ENCODE results near the gene CEP97.

The CEP97 gene

DNA sequence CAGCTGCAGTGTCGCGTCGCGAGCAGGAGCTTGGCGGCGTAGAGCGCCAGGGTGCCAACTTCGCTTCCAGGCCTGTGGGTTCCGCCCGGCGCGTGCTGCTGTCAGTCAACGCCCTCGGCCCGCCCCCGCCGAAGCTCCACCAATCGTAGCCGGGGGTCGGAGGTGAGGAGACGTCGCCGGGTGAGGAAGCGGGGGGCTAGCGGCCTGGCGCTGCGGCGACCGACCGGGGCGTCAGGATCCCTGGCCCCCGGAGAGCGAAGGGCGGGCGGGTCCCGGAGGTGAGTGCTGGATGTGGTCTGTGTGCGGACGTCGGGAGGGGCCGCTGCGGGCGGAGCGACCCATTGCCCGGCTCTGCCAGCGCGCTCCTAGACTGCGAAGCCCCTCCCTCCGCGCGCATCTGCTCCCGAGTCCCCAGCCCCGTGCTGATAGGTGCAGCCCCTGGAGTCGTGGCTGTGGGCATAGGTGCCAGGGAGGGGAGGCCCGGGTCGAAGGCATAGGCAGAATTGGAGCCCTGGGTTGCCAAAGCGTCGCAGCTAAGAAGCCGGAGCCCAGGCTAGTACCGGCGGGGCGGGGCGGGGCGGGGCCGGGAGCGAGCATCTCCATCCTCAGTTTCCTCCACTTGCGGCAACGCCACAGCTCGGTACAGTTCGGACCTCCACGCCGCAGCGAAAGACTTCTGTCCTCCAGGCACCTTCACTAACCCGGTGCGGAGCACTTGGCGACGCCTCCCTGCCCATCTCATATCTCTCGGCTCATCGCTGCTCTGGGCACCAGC lies 54.8 kb downstream of the CEP97 start, which contains the start of gene NXPE3:
TSS of gene NXPE3 (plus strand) at position 165 of the 775 bp plus-strand sequence. CDS start 6,386 bp downstream, outside the sequence.
- DNase-seq, result peak; percentile 96

DNA sequence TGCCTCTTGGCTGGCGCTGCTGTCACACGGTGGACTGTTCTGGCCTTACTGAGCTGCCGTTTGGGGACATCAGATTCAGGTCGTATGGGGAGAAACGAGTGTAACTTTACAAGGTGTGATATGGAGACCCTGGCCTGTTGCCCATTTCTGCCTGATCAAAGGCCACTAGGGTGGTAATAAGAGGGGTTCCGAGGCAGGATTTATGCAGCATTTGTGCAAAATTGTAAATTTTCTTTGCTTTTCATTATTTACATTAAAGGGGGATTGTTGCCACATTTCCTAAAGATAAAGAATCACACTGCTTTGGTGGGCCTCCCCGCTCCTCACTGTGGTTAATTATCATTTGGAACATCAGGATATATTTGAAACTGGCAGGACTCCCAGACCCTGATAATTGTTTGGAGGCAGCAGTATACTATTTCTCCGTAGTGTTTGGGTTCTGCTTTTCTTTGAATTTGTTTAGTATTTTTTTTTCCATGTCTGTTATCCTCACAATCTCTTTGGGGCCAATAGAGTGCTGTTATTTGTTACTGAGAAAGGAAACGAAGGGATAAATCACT lies 55.5 kb downstream of the CEP97 start:
- no peak for DNase-seq

DNA sequence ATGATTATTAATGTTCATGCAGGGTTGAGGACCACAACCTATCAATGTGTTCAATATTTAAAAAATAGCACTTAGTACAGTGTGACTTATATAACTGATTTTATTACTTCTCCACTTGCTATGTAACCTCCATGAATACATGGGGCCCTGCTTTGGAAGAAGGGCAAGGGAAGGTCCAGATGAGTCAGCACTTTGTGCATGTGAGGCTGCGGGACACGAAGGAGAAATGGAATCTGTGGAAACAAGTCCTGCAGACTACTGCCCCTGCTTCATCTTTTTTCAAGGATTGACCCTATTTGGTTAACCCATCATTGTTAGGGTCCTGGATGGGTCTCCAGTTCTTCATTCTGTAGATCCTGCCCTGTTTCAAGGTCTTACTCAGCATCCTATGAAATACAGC lies 56.2 kb downstream of the CEP97 start:
- no peak for DNase-seq

DNA sequence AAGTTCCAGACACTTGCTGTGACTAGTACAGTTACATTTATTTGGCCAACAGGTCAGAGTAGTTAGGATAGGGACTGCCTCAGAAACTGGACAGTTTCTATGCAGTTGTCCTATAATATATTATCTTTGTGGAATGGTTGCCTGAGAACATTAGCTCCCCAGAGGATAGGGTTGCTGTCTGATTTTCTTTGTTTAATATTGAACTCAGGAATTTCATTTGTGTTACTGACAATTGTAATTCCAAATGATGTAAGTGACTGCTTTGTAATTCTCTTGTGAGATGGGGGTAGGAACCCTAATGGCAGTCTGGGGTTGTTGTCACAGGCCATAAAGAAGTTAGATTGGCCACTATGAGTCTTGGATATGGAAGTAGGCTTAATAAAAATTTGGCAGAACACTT lies 56.8 kb downstream of the CEP97 start:
- DNase-seq, result no peak

DNA sequence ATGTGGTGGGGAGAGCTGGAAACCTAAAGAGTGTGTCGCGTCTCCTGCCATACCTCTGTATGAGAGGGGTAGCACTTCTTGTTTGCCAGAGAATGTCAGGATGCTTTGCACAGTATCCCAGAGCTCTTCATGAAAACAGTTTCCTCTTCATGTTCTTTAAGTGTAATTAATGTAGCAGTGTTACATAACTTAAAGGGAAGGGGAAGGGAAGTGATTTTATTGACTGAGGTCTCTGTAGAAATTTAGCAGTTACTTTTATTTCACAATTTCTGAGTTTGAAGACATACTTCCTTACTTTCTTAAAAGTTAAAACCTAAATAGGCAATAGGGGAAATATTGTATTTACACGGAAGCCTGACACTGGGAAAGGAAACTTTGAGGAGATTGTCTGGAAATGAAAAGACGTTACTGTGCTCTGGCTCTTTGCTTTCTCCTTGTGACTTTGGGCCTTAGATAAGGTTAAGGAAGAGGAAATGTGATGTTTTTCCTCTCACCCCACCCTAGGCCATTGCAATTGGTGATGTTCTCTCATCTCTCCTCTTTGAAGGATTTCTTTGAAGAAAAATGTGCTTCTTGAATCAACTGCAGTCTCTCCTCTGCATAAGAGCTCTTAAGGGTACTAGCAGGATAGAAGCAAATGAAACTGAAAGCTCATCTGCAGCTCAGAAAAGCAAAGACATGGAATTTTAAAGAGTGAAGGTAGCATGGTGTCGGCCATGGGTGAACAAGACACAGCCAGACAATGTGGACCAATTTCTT lies 60.6 kb downstream of the CEP97 start:
- no peak for DNase-seq

DNA sequence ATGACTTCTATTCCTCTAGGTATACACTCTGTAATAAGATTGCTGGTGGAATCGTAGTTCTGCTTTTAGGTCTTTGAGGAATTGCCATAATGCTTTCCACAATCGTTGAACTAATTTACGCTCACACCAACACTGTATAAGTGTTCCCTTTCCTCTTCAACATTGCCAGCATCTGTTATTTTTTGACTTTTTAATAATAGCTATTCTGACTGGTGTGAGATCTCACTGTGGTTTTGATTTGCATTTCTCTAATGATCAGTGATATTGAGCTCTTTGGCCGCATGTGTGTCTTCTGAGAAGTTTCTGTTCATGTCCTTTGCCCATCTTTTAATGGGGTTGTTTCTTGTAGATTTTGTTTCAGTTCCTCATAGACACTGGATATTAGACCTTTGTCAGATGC lies 67.4 kb downstream of the CEP97 start:
- no peak for DNase-seq

DNA sequence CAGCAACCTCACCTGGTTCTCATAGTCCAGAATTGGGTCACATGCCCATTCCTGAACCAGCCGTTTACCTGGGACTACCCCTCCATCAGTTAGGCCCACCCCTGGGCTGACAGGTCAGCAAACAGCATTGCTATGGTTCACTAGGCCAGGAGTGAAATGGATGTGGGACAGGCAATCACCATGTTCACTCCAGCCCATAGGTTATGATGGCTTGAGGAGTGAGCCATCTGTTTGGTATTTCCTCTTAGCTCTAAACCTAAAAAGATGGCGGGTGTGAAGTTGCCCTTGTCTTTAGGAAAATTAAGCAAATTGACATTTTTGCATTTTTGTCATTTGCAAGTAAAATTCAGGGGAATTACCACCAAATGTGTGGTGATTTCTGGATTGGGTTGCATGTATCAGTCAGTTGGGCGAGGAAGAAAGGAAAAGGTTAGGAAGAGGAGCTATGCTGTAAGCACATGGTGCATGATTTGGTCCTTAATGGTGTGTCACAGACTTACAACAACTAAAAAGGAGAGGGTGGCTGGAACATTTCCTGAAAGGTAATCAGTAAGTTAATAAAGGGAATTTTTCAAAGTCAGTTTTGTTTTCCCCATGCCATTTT lies 71.8 kb downstream of the CEP97 start:
- no peak for DNase-seq

DNA sequence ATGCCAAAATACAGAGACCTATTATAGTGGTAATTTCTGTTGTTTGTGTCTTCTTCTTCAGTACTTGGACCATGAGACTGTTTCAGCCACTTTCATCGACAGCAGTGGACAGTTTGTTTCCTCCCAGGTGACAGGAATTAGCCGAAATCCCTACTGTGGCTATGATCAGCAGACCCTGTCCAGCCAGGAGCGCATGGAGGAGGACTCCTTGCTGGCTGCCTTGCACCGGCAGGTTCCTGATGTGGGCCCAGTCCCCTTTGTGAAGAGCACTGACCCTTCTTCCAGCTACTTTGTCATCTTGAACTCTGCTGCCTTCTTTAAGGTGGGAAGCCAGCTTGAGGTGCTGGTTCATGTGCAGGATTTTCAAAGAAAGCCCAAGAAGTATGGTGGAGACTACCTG lies 76.8 kb downstream of the CEP97 start:
- DNase-seq, result no peak

DNA sequence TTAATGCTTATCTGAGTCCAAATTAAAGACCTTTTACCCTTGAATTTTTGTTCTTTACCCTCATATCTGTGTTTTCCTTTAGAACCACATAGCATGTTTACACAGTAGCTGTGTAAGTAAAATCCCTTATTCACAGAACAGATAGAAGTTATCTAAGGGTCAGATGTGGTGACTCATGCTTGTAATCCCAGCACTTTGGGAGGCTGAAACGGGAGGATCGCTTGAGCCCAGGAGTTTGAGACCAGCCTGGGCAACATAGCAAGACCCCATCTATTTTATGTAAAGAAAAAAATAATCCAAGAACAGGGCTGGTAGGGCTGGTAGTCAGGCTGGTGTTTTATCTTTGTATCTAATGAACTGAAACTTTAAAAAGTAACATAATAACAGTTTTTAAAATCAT lies 77.8 kb downstream of the CEP97 start:
- no peak for DNase-seq

DNA sequence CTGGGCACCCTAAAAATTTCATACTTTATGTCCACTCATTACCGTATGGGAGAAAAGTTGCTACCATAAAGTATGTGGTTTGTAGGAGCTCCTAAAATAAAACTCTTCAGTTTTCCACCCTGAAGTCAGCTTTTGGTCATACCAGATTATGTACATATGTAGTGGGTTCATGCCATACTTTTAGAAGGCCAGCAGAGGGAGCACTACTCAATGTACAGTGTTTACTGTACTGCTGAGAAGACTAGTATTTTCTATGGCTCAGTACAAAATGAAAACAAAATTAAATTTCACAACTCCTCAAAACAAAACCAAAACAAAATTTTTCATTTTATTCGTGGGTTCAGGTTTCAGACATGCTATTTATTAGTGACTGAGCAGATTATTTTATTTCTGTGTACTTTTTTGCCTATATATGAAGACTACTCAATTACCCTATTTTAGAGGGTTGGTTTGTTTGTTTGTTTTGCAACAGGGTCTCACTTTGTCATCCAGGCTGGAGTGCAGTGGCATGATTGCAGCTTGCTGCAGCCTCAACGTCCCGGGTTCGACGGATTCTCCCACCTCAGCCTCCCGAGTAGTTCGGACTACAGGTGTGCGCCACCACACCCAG lies 78.9 kb downstream of the CEP97 start:
- DNase-seq, result peak; percentile 42

DNA sequence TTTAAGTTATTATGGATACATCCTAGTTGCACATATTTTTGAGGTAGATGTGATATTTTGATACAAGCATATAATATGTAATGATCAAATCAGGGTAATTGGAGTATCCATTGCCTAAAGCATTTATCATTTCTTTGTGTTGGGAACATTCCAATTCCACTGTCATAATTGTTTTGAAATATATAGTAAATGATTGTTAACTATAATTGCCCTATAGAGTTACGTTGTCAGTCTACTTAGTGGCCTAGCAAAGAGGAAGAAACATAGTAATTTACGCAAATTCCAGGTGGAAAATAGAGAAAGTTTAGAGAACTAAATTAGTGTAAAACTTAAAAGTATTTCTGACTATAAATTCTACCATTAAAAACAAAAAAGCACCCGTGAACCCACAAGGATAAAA lies 79.5 kb downstream of the CEP97 start:
- no peak for DNase-seq

DNA sequence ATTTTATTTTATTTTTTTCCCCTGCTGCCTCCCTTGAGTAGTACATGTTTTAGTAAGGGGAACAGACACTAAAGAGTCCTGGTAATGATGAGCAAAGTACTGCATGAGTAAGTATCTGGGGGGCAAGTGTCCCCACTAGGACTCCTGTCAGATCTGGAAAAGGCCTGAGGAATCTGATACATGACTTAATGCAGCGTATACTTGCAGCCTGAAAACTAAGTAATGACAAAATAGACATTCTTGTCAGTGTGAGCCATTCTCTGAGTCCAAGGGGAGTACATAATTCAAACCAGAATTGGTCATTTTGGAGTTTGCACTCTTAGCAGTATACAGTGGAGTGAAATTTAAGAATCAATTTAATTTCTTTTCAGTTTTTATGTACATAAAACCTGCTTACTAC lies 82.1 kb downstream of the CEP97 start:
- DNase-seq, result no peak

DNA sequence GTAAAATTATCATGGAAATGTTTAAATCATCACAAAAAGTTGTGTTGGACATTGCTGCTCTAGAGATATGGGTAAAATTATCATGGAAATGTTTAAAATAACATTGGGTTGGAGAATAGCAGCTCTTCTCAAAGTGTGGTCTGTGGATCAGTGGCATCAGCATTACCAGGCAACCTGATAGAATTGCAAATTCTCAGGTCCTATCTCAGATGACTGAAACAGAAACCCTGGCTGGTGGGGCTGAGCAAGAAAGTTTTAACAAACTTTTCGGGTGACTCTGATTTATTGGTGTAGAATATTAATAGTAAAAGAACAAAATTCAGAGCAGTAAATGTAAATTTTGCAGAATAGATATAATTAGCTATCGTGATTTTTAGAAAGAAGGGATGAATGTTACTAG lies 83.5 kb downstream of the CEP97 start:
- no peak for DNase-seq

DNA sequence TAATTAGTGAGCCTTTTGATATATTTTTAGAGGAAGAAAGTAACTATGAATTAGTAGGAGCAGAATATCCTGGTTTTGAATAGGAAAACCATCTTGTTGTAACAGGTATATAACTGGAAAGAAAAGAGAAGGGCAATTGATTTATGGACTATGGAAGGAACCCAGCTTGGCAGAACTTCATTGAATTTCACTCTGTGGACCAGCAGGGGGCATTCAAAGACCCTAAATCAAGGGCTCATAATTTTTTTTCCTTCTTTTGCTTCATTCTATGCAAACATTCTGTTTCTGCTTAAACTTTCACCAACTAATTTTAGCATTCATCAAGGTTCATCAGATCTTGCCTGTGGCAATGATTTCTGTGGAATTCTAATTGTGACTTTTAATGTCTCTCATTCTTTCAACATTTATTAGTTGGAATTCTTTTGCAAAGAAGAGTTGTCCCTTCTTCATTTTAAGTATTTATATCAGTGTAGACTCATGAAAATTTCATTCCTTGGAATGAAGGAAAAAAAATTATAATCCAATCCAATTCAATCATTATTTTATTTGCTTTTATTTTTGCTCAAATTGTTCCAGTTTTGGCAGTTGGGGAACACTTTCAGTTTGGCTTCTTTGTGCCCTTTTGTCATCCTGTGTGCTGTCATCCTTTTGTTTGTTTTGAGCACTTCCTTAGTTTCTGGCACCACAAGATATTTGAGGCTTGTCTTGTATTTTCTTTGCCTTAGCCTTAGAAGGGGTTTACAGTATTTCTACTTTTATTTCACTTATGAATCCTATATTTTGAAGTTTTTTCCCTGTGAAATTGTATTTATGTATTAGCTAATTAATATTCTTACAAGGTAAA lies 85.0 kb downstream of the CEP97 start:
- DNase-seq, result peak; percentile 29

DNA sequence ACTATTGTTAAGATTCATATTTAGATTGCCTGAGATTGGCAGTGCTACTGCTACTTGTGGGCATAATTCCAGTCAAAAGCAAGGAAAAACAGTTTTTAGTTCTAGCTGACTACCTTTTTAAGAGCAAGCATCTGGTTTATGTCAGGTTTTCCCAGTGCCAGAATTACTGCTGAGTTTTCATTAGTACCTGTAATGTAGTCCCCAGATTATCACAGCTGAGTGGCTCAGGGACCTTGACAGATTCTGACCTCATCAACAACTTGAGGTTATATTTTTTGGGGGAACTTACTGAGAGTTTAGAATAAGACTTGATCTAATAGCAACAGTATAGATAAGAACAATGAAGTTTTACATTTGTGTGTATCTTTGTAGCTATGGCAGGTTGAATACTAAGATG lies 85.6 kb downstream of the CEP97 start:
- DNase-seq, result no peak

DNA sequence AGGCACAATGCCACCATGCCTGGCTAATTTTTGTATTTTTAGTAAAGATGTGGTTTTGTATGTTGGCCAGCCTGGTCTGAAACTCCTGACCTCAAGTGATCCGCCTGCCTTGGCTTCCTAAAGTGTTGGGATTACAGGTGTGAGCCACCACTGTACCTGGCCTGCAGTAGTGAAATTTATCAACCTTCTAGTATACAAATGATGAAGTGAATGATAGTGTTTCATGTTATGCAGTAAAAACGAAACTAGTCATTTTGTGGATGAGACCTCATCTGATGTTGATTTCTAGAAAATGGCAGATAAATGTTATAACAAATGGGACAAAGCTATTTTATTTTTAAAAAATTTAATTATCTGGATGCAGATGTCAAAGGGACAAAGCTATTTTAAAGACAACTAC lies 87.5 kb downstream of the CEP97 start:
- no peak for DNase-seq

DNA sequence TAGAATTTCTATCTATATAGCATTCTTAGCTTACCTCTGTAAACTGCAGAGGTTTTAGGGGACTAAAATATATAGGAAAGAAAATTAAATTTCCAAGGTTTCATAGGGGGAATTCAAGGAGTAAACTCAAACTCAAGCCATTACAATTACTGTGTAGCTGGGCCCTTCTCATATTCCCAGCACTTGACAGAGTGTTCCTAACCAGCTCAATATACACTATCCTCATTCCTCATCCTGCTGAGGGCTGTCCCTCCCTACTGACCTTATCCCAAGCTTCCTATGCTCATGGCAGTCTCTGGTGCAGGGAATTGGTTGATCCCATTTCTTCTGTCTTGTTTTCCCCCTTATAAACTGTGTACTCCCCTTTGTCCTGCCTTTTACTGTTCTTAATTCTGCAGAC lies 88.5 kb downstream of the CEP97 start:
- no peak for DNase-seq

DNA sequence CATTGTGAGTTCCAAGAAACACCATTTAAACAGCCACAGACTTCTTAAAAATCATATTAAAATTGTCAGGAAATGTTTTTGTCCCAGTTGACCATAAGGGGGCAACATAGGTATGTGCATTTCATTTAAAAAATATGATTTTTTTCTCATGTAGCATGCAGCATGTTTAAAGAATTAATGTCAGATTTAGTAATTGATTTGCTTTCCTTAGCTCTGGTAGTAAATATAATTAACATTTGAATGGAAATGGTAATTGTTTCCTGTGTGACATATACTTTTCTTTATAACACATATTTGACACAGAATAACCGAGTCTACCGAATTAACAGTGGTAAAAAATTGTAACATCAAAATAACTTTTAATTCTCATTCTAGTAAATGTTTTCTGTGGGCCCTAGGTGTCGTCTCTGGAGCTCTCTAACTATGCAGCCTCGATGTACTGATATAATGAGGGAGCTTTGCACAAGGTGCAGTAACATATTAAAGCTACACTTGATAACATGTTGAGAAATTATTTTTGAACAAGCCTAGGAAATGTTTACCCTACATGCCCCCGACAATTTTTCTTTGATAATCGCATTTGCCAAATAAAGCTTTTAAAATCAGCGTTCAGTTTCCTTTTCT lies 89.5 kb downstream of the CEP97 start:
- DNase-seq, result no peak

DNA sequence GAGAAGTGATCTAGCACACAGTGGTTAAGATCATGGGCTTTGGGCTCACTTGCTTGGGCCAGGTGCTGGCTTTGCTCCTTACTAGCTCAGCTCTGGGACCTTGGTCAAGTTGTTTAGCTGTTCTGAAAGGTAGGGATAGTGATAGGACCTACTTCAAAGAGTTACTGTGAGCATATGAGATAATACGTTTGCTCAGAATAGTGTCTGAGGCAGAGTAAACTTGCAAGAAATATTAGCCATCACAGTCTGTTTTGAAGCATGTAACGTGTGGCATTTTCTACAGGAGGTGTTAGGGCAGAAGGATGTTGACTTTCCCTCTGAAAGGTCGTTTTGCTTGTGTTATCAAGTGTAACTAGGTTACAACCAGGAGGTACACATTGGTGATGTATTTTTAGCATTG lies 90.4 kb downstream of the CEP97 start:
- DNase-seq, result no peak

DNA sequence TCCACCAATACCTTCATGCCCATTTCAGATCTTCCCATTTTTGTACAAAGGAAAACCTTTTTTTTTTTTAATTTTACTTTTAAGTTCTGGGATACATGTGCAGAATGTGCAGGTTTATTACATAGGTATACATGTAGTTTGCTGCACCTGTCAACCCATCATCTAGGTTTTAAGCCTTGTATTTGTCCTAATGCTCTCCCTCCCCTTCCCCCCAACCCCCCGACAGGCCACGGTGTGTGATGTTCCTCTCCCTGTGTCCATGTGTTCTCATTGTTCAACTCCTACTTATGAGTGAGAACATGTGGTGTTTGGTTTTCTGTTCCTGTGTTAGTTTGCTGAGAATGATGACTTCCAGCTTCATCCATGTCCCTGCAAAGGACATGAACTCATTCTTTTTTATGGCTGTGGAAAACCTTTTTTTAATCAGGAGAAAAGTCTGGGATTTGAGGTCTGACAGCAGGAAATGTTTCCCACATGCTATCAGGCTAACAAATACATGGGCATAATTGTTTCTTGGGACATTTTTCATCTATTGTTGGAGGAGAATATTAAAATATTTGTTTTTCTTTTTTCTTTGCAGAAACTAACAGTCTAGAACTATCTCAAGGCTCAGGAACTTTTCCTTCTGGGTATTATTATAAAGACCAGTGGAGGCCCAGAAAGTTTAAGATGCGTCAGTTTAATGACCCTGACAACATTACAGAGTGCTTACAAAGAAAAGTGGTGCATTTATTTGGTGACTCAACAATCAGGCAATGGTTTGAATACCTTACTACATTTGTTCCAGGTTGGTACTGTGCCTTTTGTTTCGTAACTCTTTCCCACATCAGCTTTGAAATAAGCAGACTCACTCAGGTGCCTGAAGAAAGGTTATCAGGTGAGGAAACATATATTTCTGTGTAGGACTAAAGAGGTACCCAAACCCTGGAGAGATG lies 92.1 kb downstream of the CEP97 start:
- DNase-seq, result no peak

DNA sequence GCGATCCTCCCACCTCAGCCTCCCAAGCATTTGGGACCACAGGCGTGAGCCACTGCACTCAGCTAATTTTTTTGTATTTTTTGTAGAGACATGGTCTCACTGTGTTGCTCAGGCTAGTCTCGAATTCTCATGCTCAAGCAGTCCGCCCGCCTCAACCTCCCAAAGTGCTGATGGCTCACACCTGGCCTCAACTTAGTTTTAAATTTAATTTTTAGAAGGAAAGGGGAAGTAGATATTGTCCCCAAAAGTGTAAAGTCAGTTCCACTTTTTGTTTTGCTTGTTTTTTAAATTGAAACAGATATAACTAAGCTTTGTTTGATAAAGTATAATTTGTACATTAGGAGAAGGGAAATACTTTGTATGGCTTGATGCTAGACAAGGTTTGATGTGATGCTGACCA lies 93.6 kb downstream of the CEP97 start:
- no peak for DNase-seq

All from activated naive CD4-positive, alpha-beta T cell treated with Interleukin-2 at 50 U/mL for 16 hours (primary cell).